Measurements from ENCODE around the gene UBE2S. TPM values are rescaled to one million over a fixed set of nuclear protein-coding genes. Genes with fewer than 3 reads are reported as not detected.
A peak's percentile ranks its signal among the peaks of the same experiment; 100 is the strongest.

The UBE2S gene
- total RNA-seq, 3 donors from 2014 or later (not counting 1 experiment from before 2014, with no cell fraction given), result 60.2 to 107 (median 63.9) TPM

DNA sequence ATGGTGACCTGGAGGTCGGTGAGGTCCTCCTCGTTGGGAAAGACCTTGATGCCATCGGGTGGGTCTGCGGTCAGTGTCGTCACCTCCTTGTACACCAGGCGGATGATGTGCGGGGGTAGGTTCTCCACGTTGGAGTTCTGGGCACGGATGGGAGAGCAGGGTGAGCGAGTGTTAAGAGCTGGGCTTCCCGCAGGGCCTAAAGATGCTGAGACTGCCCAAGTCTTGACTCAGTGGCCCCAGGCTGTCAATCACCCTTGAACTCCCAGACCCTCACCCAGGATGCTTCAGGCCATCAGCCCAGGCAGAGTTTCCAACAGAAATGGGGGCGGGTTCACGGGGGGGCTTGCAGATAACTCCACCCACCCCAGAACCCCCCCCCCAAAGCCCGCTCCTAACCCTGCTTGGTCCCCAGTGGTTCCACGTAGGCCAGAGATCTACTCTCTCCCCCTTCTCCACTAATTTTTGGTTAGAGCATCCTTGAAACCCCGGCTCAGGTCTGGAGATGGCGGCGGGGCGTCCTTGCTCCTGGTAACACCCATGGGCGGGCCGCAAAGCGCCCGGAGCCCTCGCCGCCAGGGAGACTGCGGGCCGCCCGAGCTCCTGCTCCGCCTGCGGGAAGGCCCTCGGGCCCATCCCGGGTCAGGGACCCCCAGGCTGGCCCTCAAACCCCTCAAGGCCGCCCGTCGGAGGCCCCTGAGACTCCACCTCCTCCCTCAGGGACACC lies 600 bp downstream of the UBE2S start:
- TF ChIP-seq, protein P1, sequence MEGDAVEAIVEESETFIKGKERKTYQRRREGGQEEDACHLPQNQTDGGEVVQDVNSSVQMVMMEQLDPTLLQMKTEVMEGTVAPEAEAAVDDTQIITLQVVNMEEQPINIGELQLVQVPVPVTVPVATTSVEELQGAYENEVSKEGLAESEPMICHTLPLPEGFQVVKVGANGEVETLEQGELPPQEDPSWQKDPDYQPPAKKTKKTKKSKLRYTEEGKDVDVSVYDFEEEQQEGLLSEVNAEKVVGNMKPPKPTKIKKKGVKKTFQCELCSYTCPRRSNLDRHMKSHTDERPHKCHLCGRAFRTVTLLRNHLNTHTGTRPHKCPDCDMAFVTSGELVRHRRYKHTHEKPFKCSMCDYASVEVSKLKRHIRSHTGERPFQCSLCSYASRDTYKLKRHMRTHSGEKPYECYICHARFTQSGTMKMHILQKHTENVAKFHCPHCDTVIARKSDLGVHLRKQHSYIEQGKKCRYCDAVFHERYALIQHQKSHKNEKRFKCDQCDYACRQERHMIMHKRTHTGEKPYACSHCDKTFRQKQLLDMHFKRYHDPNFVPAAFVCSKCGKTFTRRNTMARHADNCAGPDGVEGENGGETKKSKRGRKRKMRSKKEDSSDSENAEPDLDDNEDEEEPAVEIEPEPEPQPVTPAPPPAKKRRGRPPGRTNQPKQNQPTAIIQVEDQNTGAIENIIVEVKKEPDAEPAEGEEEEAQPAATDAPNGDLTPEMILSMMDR (IDR thresholded peaks at IDR 0.05), result no peak
- H3K27me3 ChIP-seq (ENCODE audit: control insufficient read depth, insufficient read depth, low read length), result no peaks in the 10 kb centered on the region
- DNase-seq (peak in 1 of 2 donors; percentile 58), ATAC-seq (no peak)
- peaks cover 24% of the 10 kb centered on the region for H3K4me1 ChIP-seq (ENCODE audit: control insufficient read depth, insufficient read depth, low read length)
- peak overlapping the region; percentile 76 for H3K27ac ChIP-seq (ENCODE audit: low read length)
- H3K9me3 Mint-ChIP-seq, result no peaks in the 10 kb centered on the region
- peak overlapping the region; percentile 98 for H3K4me3 Mint-ChIP-seq
- 13% methylated on average over 35 of the region's 35 CpGs for WGBS (ENCODE audit: insufficient coverage)
- H3K27me3 Mint-ChIP-seq (ENCODE audit: low read depth in 2 of 2), result no peaks in the 10 kb centered on the region
- no peaks in the 10 kb centered on the region for H3K36me3 Mint-ChIP-seq
- peaks cover 29 to 35% of the 10 kb centered on the region in 2 donors for H3K4me1 Mint-ChIP-seq
- intact Hi-C loops (cut with micrococcal nuclease), result no loop called here
- peaks cover 24% of the 10 kb centered on the region for H3K36me3 ChIP-seq (ENCODE audit: control insufficient read depth, insufficient read depth, low read length)
- H3K4me3 ChIP-seq (ENCODE audit: low read length), result peak overlapping the region; percentile 52
- peak overlapping the region; percentile 99 to 100 for H3K27ac Mint-ChIP-seq
- H3K9me3 ChIP-seq (ENCODE audit: control insufficient read depth, insufficient read depth, low read length), result peaks cover 4% of the 10 kb centered on the region

DNA sequence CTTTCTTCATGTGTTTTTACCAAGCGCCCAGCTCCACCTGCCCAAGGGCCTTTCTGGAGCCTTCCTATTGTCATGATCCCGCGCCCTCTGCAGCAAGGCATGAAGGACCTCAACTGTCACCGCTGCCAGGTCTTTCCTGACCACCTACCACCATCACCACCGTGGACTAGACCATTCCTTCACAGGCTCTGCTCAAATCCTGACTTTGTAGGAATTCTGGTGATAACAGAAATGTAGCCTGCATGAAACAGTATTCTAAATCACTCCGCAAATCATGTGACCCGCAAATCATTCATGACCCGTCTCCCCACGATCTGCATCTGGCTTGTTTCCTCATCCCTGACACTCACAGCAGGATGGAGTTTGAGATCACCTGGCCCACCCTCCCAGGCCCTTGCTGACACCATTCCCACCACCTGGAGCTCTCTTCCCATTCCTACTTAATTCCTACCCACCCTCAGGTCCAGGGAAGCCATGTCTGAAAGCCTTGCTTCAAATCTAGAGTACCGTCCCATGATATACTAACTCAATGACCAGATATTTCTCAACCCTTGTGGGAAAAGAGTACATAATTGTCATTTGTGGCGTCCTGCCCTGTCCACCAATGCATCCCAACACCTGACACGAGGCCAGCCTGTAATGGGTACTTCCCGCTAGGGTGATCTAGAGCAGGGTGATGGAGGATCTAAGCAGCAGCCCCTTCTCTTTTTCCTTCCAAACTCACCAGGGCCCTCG lies 1.3 kb downstream of the UBE2S start:
- DNase-seq, result no peak
- peak overlapping the region; percentile 99 to 100 for H3K27ac Mint-ChIP-seq
- TF ChIP-seq, protein P1 (IDR thresholded peaks at IDR 0.05), result no peak
- no peaks in the 10 kb centered on the region for H3K36me3 Mint-ChIP-seq
- WGBS (ENCODE audit: insufficient coverage), result 86% methylated on average over 12 of the region's 14 CpGs
- Histone ChIP-seq H3K27ac (ENCODE audit: low read length) (no peak overlapping the region), H3K9me3 (ENCODE audit: control insufficient read depth, insufficient read depth, low read length) (peaks cover 4% of the 10 kb centered on the region), H3K4me3 (ENCODE audit: low read length) (no peak overlapping the region), H3K4me1 (ENCODE audit: control insufficient read depth, insufficient read depth, low read length) (peaks cover 24% of the 10 kb centered on the region), H3K27me3 (ENCODE audit: control insufficient read depth, insufficient read depth, low read length) (no peaks in the 10 kb centered on the region), H3K36me3 (ENCODE audit: control insufficient read depth, insufficient read depth, low read length) (peaks cover 29% of the 10 kb centered on the region)
- no peaks in the 10 kb centered on the region for H3K27me3 Mint-ChIP-seq (ENCODE audit: low read depth in 2 of 2)
- no peak for ATAC-seq
- peaks cover 29 to 35% of the 10 kb centered on the region in 2 donors for H3K4me1 Mint-ChIP-seq
- H3K9me3 Mint-ChIP-seq, result no peaks in the 10 kb centered on the region
- intact Hi-C loops (cut with micrococcal nuclease), result no loop called here
- H3K4me3 Mint-ChIP-seq, result peak overlapping the region; percentile 62

DNA sequence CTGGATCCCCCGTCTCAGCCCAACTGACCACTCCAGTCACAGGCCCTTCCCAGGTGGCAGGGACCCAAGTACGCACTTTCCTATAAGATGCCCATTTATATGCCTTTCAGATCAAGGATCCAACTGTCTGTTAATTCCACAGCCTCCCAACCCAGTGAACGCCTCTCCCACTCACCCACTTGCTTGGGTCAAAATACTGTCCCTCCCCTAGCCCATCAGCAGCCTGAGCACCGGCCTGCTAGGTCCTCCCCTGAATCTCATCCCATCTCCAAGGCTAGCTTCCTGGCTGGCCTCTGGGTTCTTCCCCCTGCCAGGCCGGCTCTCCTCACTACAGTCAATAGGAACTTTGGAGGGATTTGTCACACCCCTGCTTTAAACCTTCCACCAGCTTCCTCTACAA lies 1.9 kb downstream of the UBE2S start:
- H3K36me3 ChIP-seq (ENCODE audit: control insufficient read depth, insufficient read depth, low read length), result peaks cover 33% of the 10 kb centered on the region
- H3K4me3 ChIP-seq (ENCODE audit: low read length), result no peak overlapping the region
- intact Hi-C loops (cut with micrococcal nuclease), result no loop called here
- Mint-ChIP-seq H3K27me3 (ENCODE audit: low read depth in 2 of 2) (no peaks in the 10 kb centered on the region), H3K4me3 (peak overlapping the region; percentile 62), H3K27ac (peak overlapping the region; percentile 99 to 100), H3K4me1 (peaks cover 29 to 35% of the 10 kb centered on the region in 2 donors), H3K9me3 (no peaks in the 10 kb centered on the region), H3K36me3 (no peaks in the 10 kb centered on the region)
- DNase-seq, result no peak
- WGBS (ENCODE audit: insufficient coverage), result 96% methylated on average over 5 of the region's 5 CpGs
- ATAC-seq, result no peak
- TF ChIP-seq, protein P1 (IDR thresholded peaks at IDR 0.05), result no peak
- H3K27ac ChIP-seq (ENCODE audit: low read length), result no peak overlapping the region
- H3K9me3 ChIP-seq (ENCODE audit: control insufficient read depth, insufficient read depth, low read length), result peaks cover 4% of the 10 kb centered on the region
- peaks cover 24% of the 10 kb centered on the region for H3K4me1 ChIP-seq (ENCODE audit: control insufficient read depth, insufficient read depth, low read length)
- H3K27me3 ChIP-seq (ENCODE audit: control insufficient read depth, insufficient read depth, low read length), result no peaks in the 10 kb centered on the region

Data from natural killer cell (primary cell).